HepG2 (cell line): ENCODE results near the gene ITGA7. TPM values are rescaled to one million over a fixed set of nuclear protein-coding genes. Genes with fewer than 3 reads are reported as not detected.

Experiments
- ATAC-seq: fragments of 200-7000 bp; cut with Tn5 transposase; 3 replicates; pipeline ENCODE4 v1.9.1; 2020; ENCODE audit warnings: mild to moderate bottlenecking, moderate library complexity
- BruUV-seq: library from RNA; stranded (reverse); fragments of 400-500 nt; replicated peaks from 2 replicates; lab custom pipeline; 2021; lab: Mats Ljungman, UMichigan
- CTCF ChIA-PET: fragments of 300-600 bp; formaldehyde crosslinking; extraction: SDS; loops from one replicate; lab custom pipeline; 2021; ENCODE audit warnings: low total read pairs, inconsistent platforms, low intra/inter-chr PET ratio; lab: Yijun Ruan, JAX
- POLR2A ChIA-PET: fragments of 350-600 bp; sonication (Branson Sonifier 250); formaldehyde crosslinking; loops from one replicate; lab custom pipeline; 2020; ENCODE audit warnings: antibody characterized with exemption, inconsistent platforms; lab: Yijun Ruan, JAX
- DNase-seq: peaks from one replicate; pipeline ENCODE4 v3.0.0-alpha.2; 2015; ENCODE audit warnings: low spot score
- FAIRE-seq: peaks from 3 replicates; lab custom pipeline; 2011; peaks lifted over from hg19 to GRCh38; lab: Jason Lieb, UNC
- H2AFZ ChIP-seq: one replicate; pipeline ENCODE4 v1.6.1; 2011; ENCODE audit warnings: low read length, inconsistent platforms
- H3K27ac ChIP-seq: fragments of 300-600 bp; 3 replicates; pipeline ENCODE4 v1.8.0; 2011; ENCODE audit warnings: mixed run types, mild to moderate bottlenecking, mixed read lengths, low read length, inconsistent platforms; ENCODE audit not compliant: insufficient read depth; ENCODE audit errors: extremely low read length
- H3K27me3 ChIP-seq, 2 experiments: fragments of 200-600 bp in 1 of 2; 2 replicates in 1 of 2; 3 replicates in 1 of 2; pipeline versions ENCODE4 v1.6.0 to v1.8.0; 2011; ENCODE audit warnings: low read length in 2 of 2, mild to moderate bottlenecking in 2 of 2, moderate library complexity in 2 of 2, inconsistent platforms in 1 of 2; ENCODE audit not compliant: insufficient read depth in 2 of 2, control insufficient read depth in 1 of 2
- H3K36me3 ChIP-seq, 2 experiments: fragments of 200-600 bp in 1 of 2; replicated peaks in 1 of 2; 2 replicates in 1 of 2; 3 replicates in 1 of 2; pipeline versions ENCODE4 v1.5.1 to v1.8.0; 2011; ENCODE audit warnings: low read length in 2 of 2, inconsistent platforms in 1 of 2; ENCODE audit not compliant: insufficient read depth in 2 of 2, control insufficient read depth in 1 of 2
- H3K4me1 ChIP-seq: 2 replicates; pipeline ENCODE4 v1.5.1; 2012; ENCODE audit warnings: low read length, inconsistent platforms; ENCODE audit not compliant: insufficient read depth
- H3K4me2 ChIP-seq: 2 replicates; pipeline ENCODE4 v1.6.0; 2011; ENCODE audit warnings: low read depth, low read length, inconsistent platforms
- H3K4me3 ChIP-seq, 3 experiments: fragments of 200-600 bp in 1 of 3; sonication (generic), shearing (Covaris generic) in 1 of 3; replicated peaks in 1 of 3; 2 replicates each; pipeline ENCODE4 v1.5.1; 2011 to 2016; ENCODE audit warnings: low read length in 3 of 3, inconsistent platforms in 2 of 3, low read depth in 2 of 3, mild to moderate bottlenecking in 2 of 3, control low read depth in 1 of 3, mixed read lengths in 1 of 3; ENCODE audit not compliant: insufficient read depth in 1 of 3
- H3K79me2 ChIP-seq: one replicate; pipeline ENCODE4 v1.6.1; 2011; ENCODE audit warnings: low read length, inconsistent platforms; ENCODE audit not compliant: insufficient read depth
- H3K9ac ChIP-seq: 2 replicates; pipeline ENCODE4 v1.6.0; 2011; ENCODE audit warnings: mild to moderate bottlenecking, low read depth, low read length, inconsistent platforms; ENCODE audit not compliant: insufficient read depth
- H3K9me3 ChIP-seq: 2 replicates; pipeline ENCODE4 v1.5.1; 2012; ENCODE audit warnings: mild to moderate bottlenecking, low read length
- H4K20me1 ChIP-seq: 2 replicates; pipeline ENCODE4 v1.6.0; 2011; ENCODE audit warnings: inconsistent platforms, mild to moderate bottlenecking, low read length, moderate library complexity; ENCODE audit not compliant: insufficient read depth
- EP300 ChIP-seq, 3 experiments: sonication (generic) in 1 of 3; formaldehyde crosslinking in 1 of 3; IDR thresholded peaks; 2 replicates each; pipeline versions ENCODE4 v1.5.1 to v1.6.1; 2011 to 2020; ENCODE audit warnings: low read depth in 2 of 3, low read length in 2 of 3, borderline replicate concordance in 1 of 3, improper control_type of control experiment in 1 of 3, mild to moderate bottlenecking in 1 of 3, missing genetic modification reagents in 1 of 3, moderate library complexity in 1 of 3
- ETV6 ChIP-seq: sonication (generic); formaldehyde crosslinking; conservative IDR thresholded peaks from 2 replicates; pipeline ENCODE4 v1.4.0; 2020; ENCODE audit warnings: missing genetic modification reagents
- FLYWCH1 ChIP-seq: sonication (generic); formaldehyde crosslinking; IDR thresholded peaks from 2 replicates; pipeline ENCODE4 v1.8.1; 2023; ENCODE audit warnings: mild to moderate bottlenecking, missing genetic modification reagents
- FOXA3 ChIP-seq: IDR thresholded peaks from 2 replicates; pipeline ENCODE4 v1.6.1; 2016; ENCODE audit warnings: missing genetic modification reagents, missing compliant biosample characterization
- FOXM1 ChIP-seq: sonication (generic); formaldehyde crosslinking; IDR thresholded peaks from 2 replicates; pipeline ENCODE4 v1.5.0; 2020; ENCODE audit warnings: missing genetic modification reagents
- HNRNPK ChIP-seq: fragments of 200-400 bp; formaldehyde crosslinking; IDR thresholded peaks from 2 replicates; pipeline ENCODE4 v1.6.1; 2018; ENCODE audit warnings: low read length, low read depth, moderate library complexity, mild to moderate bottlenecking; ENCODE audit not compliant: poor library complexity, severe bottlenecking
- MXD1 ChIP-seq: sonication (generic); formaldehyde crosslinking; IDR thresholded peaks from 2 replicates; pipeline ENCODE4 v1.4.0; 2020; ENCODE audit warnings: mild to moderate bottlenecking, missing genetic modification reagents
- MYNN ChIP-seq: sonication (generic); formaldehyde crosslinking; IDR thresholded peaks from 2 replicates; pipeline ENCODE4 v1.4.0; 2020; ENCODE audit warnings: mild to moderate bottlenecking, low read depth, missing genetic modification reagents
- NR1H2 ChIP-seq: sonication (generic); formaldehyde crosslinking; IDR thresholded peaks from 2 replicates; pipeline ENCODE4 v1.8.1; 2022; ENCODE audit warnings: low read depth, missing genetic modification reagents, borderline replicate concordance
- RFX5 ChIP-seq: IDR thresholded peaks from 2 replicates; pipeline ENCODE4 v1.6.1; 2011; ENCODE audit warnings: low read depth, low read length, improper control_type of control experiment
- SP1 ChIP-seq, 2 experiments: fragments of 450-650 bp in 1 of 2; sonication (generic) in 1 of 2; formaldehyde crosslinking in 1 of 2; IDR thresholded peaks; 2 replicates each; pipeline versions ENCODE4 v1.4.0 to v1.6.1; 2016 to 2020; ENCODE audit warnings: missing genetic modification reagents in 1 of 2
- YY1 ChIP-seq: IDR thresholded peaks from 2 replicates; pipeline ENCODE4 v1.6.1; 2011; ENCODE audit warnings: low read length, low read depth, moderate library complexity, mild to moderate bottlenecking; ENCODE audit not compliant: insufficient read depth, insufficient replicate concordance
- ZBTB34 ChIP-seq: sonication (generic); formaldehyde crosslinking; IDR thresholded peaks from 2 replicates; pipeline ENCODE4 v1.8.0; 2022; ENCODE audit warnings: mild to moderate bottlenecking, missing genetic modification reagents
- ZFY ChIP-seq: sonication (generic); formaldehyde crosslinking; IDR thresholded peaks from 2 replicates; pipeline ENCODE4 v1.4.0; 2020; ENCODE audit warnings: missing genetic modification reagents
- ZNF24 ChIP-seq: fragments of 450-650 bp; IDR thresholded peaks from 2 replicates; pipeline ENCODE4 v1.6.1; 2017; ENCODE audit warnings: antibody characterized with exemption, mild to moderate bottlenecking
- ZNF383 ChIP-seq: sonication (generic); formaldehyde crosslinking; IDR thresholded peaks from 2 replicates; pipeline ENCODE4 v1.4.0; 2020; ENCODE audit warnings: missing genetic modification reagents, mild to moderate bottlenecking, borderline replicate concordance
- ZNF850 ChIP-seq: sonication (generic); formaldehyde crosslinking; conservative IDR thresholded peaks from 2 replicates; pipeline ENCODE4 v1.9.0; 2021; ENCODE audit warnings: mild to moderate bottlenecking, missing genetic modification reagents
- ZNF878 ChIP-seq: sonication (generic); formaldehyde crosslinking; IDR thresholded peaks from 2 replicates; pipeline ENCODE4 v1.8.1; 2023; ENCODE audit warnings: mild to moderate bottlenecking, missing genetic modification reagents, moderate library complexity
- ZSCAN12 ChIP-seq: sonication (generic); formaldehyde crosslinking; IDR thresholded peaks from 2 replicates; pipeline ENCODE4 v1.9.0; 2021; ENCODE audit warnings: mild to moderate bottlenecking, missing genetic modification reagents
- WGBS: methylation state at CpG from one replicate; pipeline ENCODE4 v1.1.6; 2017; ENCODE audit warnings: low lambda C conversion rate; 5-methylcytosine and 5-hydroxymethylcytosine counted together
- in situ Hi-C: cut with HindIII; loops from 2 replicates; pipeline ENCODE4 v1.10.0; 2017; ENCODE audit warnings: low pct_unique_long_range_greater_than_20kb; ENCODE audit not compliant: extremely low pct_ligation_motif_present
- intact Hi-C: fragments of 100-400 bp; cut with micrococcal nuclease; formaldehyde crosslinking; loops from one replicate; pipeline ENCODE4 v1.10.0; 2022; ENCODE audit not compliant: unreplicated experiment
- polyA plus RNA-seq, 8 experiments: library from polyadenylated mRNA; depleted of rRNA in 3 of 8; stranded (reverse) in 7 of 8; unstranded in 1 of 8; fragments of >200 nt; fragmentation: Illumina TruSeq in 4 of 8; extraction: Trizol in 4 of 8; gene quantifications; 2 replicates each; pipeline versions ENCODE4 v1.2.1 to v1.2.3, GENCODE V29; 2011 to 2016; ENCODE audit warnings: low read depth in 4 of 8, missing spikeins in 1 of 8, mixed read lengths in 1 of 8; ENCODE audit not compliant: insufficient read depth in 1 of 8
- total RNA-seq, 5 experiments: library from RNA; depleted of rRNA; stranded (reverse); fragments of >200 nt; fragmentation: Illumina TruSeq; extraction: Trizol; gene quantifications; 2 replicates each; pipeline ENCODE4 v1.2.3, GENCODE V29; 2016; ENCODE audit warnings: low read depth in 1 of 5

Gene ITGA7
- total and polyA plus RNA-seq, 2 of the 13 experiments (the other 11 are each of a cell fraction or from before 2014, with no cell fraction given), result 0.65 to 0.75 TPM

- Histone ChIP-seq H3K36me3 (no peaks in the 10 kb centered on the region), H3K27ac (no peak overlapping the region), H3K79me2 (no peaks in the 10 kb centered on the region), H3K4me1 (no peaks in the 10 kb centered on the region), H3K4me3 (no peak overlapping the region), H3K4me2 (no peak overlapping the region), H3K9me3 (no peaks in the 10 kb centered on the region), H2AFZ (no peak overlapping the region), H3K9ac (no peak overlapping the region), H4K20me1 (no peaks in the 10 kb centered on the region), H3K27me3 (peaks cover 0 to 4% of the 10 kb centered on the region in 2 experiments; a peak in 1 of 5 replicates)
- TF ChIP-seq EP300 (IDR thresholded peaks at IDR 0.05; ENCODE audit: low read depth in 2 of 2, low read length in 2 of 2) (no peak), EP300 (CRISPR knock-in tag; IDR thresholded peaks at IDR 0.05; ENCODE audit: borderline replicate concordance) (no peak), FOXM1 (no peak), MYNN (CRISPR knock-in tag) (no peak), RFX5 (no peak), ZNF878 (no peak), FLYWCH1 (no peak), NR1H2 (no peak)
- no peak for DNase-seq
- ChIA-PET POLR2A (no interaction called here), CTCF (no interaction called here)
- ATAC-seq, result no peak
- WGBS, result 32% methylated on average over 6 of the region's 7 CpGs
- no peak for FAIRE-seq
- in situ Hi-C loops, result no loop called here
- no TSS peak for BruUV-seq
- intact Hi-C loops, result no loop called here
These were observed 65.0 kb downstream of the ITGA7 start for GRCh38 chr12:55642669-55643068.

DNA sequence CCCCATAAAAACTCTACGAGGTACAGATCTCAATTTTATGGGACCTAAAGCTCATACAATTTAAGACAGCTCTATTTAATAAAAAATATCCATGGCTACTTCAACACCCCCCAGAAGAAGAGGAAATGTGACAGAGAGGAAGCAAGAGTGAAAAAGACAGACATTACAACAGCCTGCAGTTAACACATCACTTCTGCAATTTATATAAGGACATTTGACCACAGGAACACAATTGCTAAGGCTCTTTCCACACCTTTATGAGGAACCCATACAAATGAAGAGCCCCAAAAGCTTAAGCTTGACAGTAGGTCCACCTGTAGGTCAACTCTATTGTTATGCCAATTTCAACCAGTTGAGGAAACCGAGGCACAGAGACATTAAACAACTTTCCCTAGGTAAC lies 65.4 kb downstream of the ITGA7 start:
- Histone ChIP-seq H3K4me3 (no peak overlapping the region), H3K27ac (no peak overlapping the region), H3K36me3 (no peaks in the 10 kb centered on the region), H3K9ac (no peak overlapping the region), H3K27me3 (peaks cover 2 to 5% of the 10 kb centered on the region in 2 experiments; a peak in 2 of 5 replicates), H3K4me2 (no peak overlapping the region), H3K4me1 (no peaks in the 10 kb centered on the region), H2AFZ (no peak overlapping the region), H4K20me1 (no peaks in the 10 kb centered on the region), H3K9me3 (no peaks in the 10 kb centered on the region), H3K79me2 (no peaks in the 10 kb centered on the region)
- WGBS, result 0% methylated on average over 2 of the region's 2 CpGs
- no TSS peak for BruUV-seq
- DNase-seq (no peak), FAIRE-seq (no peak), ATAC-seq (no peak)
- ChIA-PET POLR2A (no interaction called here), CTCF (no interaction called here)
- in situ Hi-C loops, result no loop called here
- intact Hi-C loops, result no loop called here
- no peak for TF ChIP-seq HNRNPK
- no peak for TF ChIP-seq MXD1
- no peak for TF ChIP-seq ZFY (CRISPR knock-in tag)
- TF ChIP-seq FOXA3 (CRISPR knock-in tag), result no peak
- no peak for TF ChIP-seq ETV6 (CRISPR knock-in tag)
- TF ChIP-seq YY1, result no peak
- TF ChIP-seq ZNF383 (CRISPR knock-in tag), result no peak
- TF ChIP-seq SP1 (IDR thresholded peaks at IDR 0.05), result no peak
- no peak for TF ChIP-seq SP1 (CRISPR knock-in tag; IDR thresholded peaks at IDR 0.05)
- TF ChIP-seq ZSCAN12 (CRISPR knock-in tag), result no peak
- TF ChIP-seq ZNF850 (CRISPR knock-in tag), result no peak
- no peak for TF ChIP-seq ZNF24
- TF ChIP-seq ZBTB34 (CRISPR knock-in tag), result no peak
